ENCODE data around the gene TXNRD2.
"Not testable (repeated sequence)": the region's sequence is repeated elsewhere in the genome, so short reads cannot be mapped to it uniquely, and the experiment has no call there.

TXNRD2 gene

GRCh38 chr22:19927696-19928095, 13.9 kb downstream of the TXNRD2 start:
- Histone ChIP-seq H3K18ac (ENCODE audit: low read length) (no peak overlapping the region), H2BK5ac (ENCODE audit: low read length) (no peak overlapping the region), H2AK5ac (ENCODE audit: low read depth, low read length) (no peak overlapping the region), H3K27me3 (ENCODE audit: control insufficient read depth in 3 of 3, insufficient read depth in 3 of 3, low read depth in 1 of 3, low read length in 3 of 3) (peaks cover 0 to 6% (median 0%) of the 10 kb centered on the region in 3 experiments), H3K4me1 (ENCODE audit: control insufficient read depth in 2 of 2, insufficient read depth in 1 of 2, low read depth in 1 of 2, low read length in 2 of 2) (no peaks in the 10 kb centered on the region), H3K4ac (ENCODE audit: low read length) (no peak overlapping the region), H3K14ac (ENCODE audit: low read length) (no peak overlapping the region), H3K9me3 (replicated peaks in 1 of 2; ENCODE audit: control insufficient read depth in 2 of 2, insufficient read depth in 1 of 2, low read depth in 1 of 2, low read length in 2 of 2) (no peaks in the 10 kb centered on the region), H2BK120ac (ENCODE audit: low read depth, low read length) (no peak overlapping the region), H2AFZ (ENCODE audit: low read length) (no peak overlapping the region), H3K23ac (ENCODE audit: low read depth, low read length, poor library complexity) (no peak overlapping the region), H3K36me3 (replicated peaks in 1 of 2; ENCODE audit: control insufficient read depth in 2 of 2, insufficient read depth in 2 of 2, low read length in 2 of 2) (no peaks in the 10 kb centered on the region), H4K8ac (ENCODE audit: low read depth, low read length) (no peak overlapping the region), H3K79me1 (ENCODE audit: low read depth, low read length) (no peaks in the 10 kb centered on the region), H3K4me3 (ENCODE audit: low read length in 2 of 2) (no peak overlapping the region), H2BK15ac (ENCODE audit: low read length) (no peak overlapping the region), H2BK12ac (ENCODE audit: low read length) (no peak overlapping the region), H3K9ac (ENCODE audit: low read depth, low read length, poor library complexity) (no peak overlapping the region), H3K4me2 (ENCODE audit: insufficient read depth, low read length, poor library complexity, severe bottlenecking) (no peak overlapping the region), H3K27ac (replicated peaks; ENCODE audit: low read length) (no peak overlapping the region), H4K91ac (ENCODE audit: low read depth, low read length, poor library complexity) (no peak overlapping the region)
- WGBS, 2 donors (ENCODE audit: extremely low coverage in 2 of 2, insufficient read length in 2 of 2, insufficient replicate concordance in 1 of 2) = no CpG with 5 or more reads among the region's 7 CpGs
- DNase-seq (ENCODE audit: low spot score) = no peak

DNA sequence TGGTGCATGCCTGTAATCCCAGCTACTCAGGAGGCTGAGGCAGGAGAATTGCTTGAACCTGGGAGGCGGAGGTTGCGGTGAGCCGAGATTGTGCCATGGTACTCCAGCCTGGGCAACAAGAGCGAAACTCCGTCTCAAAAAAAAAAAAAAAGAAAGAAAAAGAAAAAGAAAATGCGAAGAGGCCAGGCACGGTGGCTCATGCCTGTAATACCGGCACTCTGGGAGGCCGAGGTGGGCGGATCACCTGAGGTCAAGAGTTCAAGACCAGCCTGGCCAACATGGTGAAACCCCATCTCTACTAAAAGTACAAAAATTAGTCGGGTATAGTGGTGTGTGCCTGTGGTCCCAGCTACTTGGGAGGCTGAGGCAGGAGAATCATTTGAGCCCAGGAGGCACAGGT, 15.6 kb downstream of the TXNRD2 start:
- H2BK120ac ChIP-seq (ENCODE audit: low read depth, low read length); H2AK5ac ChIP-seq (ENCODE audit: low read depth, low read length); H3K36me3 ChIP-seq (replicated peaks in 1 of 2; ENCODE audit: control insufficient read depth in 2 of 2, insufficient read depth in 2 of 2, low read length in 2 of 2); H3K18ac ChIP-seq (ENCODE audit: low read length); DNase-seq (ENCODE audit: low spot score); H3K14ac ChIP-seq (ENCODE audit: low read length); H2BK12ac ChIP-seq (ENCODE audit: low read length); H2BK15ac ChIP-seq (ENCODE audit: low read length); H2BK5ac ChIP-seq (ENCODE audit: low read length); H3K23ac ChIP-seq (ENCODE audit: low read depth, low read length, poor library complexity); H3K9me3 ChIP-seq (replicated peaks in 1 of 2; ENCODE audit: control insufficient read depth in 2 of 2, insufficient read depth in 1 of 2, low read depth in 1 of 2, low read length in 2 of 2); H3K27ac ChIP-seq (replicated peaks; ENCODE audit: low read length); H3K4me1 ChIP-seq (ENCODE audit: control insufficient read depth in 2 of 2, insufficient read depth in 1 of 2, low read depth in 1 of 2, low read length in 2 of 2); H3K4ac ChIP-seq (ENCODE audit: low read length); H3K9ac ChIP-seq (ENCODE audit: low read depth, low read length, poor library complexity); H4K91ac ChIP-seq (ENCODE audit: low read depth, low read length, poor library complexity); H3K4me2 ChIP-seq (ENCODE audit: insufficient read depth, low read length, poor library complexity, severe bottlenecking); H2AFZ ChIP-seq (ENCODE audit: low read length); H3K4me3 ChIP-seq (ENCODE audit: low read length in 2 of 2); H3K79me1 ChIP-seq (ENCODE audit: low read depth, low read length); H4K8ac ChIP-seq (ENCODE audit: low read depth, low read length): not testable (repeated sequence)
- no CpG with 5 or more reads among the region's 11 CpGs for WGBS, 2 donors (ENCODE audit: extremely low coverage in 2 of 2, insufficient read length in 2 of 2, insufficient replicate concordance in 1 of 2)
- peaks cover 0 to 17% (median 0%) of the 10 kb centered on the region in 3 experiments for H3K27me3 ChIP-seq (ENCODE audit: control insufficient read depth in 3 of 3, insufficient read depth in 3 of 3, low read depth in 1 of 3, low read length in 3 of 3)

GRCh38 chr22:19923914-19924513, 17.6 kb downstream of the TXNRD2 start:
- H4K91ac ChIP-seq (ENCODE audit: low read depth, low read length, poor library complexity) = no peak overlapping the region
- WGBS, 2 donors (ENCODE audit: extremely low coverage in 2 of 2, insufficient read length in 2 of 2, insufficient replicate concordance in 1 of 2) = no CpG with 5 or more reads among the region's 12 CpGs
- no peak for DNase-seq (ENCODE audit: low spot score)

GRCh38 chr22:19921544-19922081, 20.0 kb downstream of the TXNRD2 start:
- Histone ChIP-seq H2BK5ac (ENCODE audit: low read length) (no peak overlapping the region), H3K4me1 (ENCODE audit: control insufficient read depth in 2 of 2, insufficient read depth in 1 of 2, low read depth in 1 of 2, low read length in 2 of 2) (no peaks in the 10 kb centered on the region), H3K14ac (ENCODE audit: low read length) (no peak overlapping the region), H2BK12ac (ENCODE audit: low read length) (no peak overlapping the region), H3K4ac (ENCODE audit: low read length) (no peak overlapping the region), H3K27ac (replicated peaks; ENCODE audit: low read length) (no peak overlapping the region), H3K27me3 (ENCODE audit: control insufficient read depth in 3 of 3, insufficient read depth in 3 of 3, low read depth in 1 of 3, low read length in 3 of 3) (peaks cover 0 to 36% (median 2%) of the 10 kb centered on the region in 3 experiments), H3K36me3 (replicated peaks in 1 of 2; ENCODE audit: control insufficient read depth in 2 of 2, insufficient read depth in 2 of 2, low read length in 2 of 2) (no peaks in the 10 kb centered on the region), H3K18ac (ENCODE audit: low read length) (no peak overlapping the region), H3K9me3 (replicated peaks in 1 of 2; ENCODE audit: control insufficient read depth in 2 of 2, insufficient read depth in 1 of 2, low read depth in 1 of 2, low read length in 2 of 2) (no peaks in the 10 kb centered on the region), H3K9ac (ENCODE audit: low read depth, low read length, poor library complexity) (no peak overlapping the region), H3K4me3 (ENCODE audit: low read length in 2 of 2) (no peak overlapping the region), H4K91ac (ENCODE audit: low read depth, low read length, poor library complexity) (no peak overlapping the region), H2BK120ac (ENCODE audit: low read depth, low read length) (no peak overlapping the region), H2BK15ac (ENCODE audit: low read length) (no peak overlapping the region), H2AFZ (ENCODE audit: low read length) (no peak overlapping the region), H3K4me2 (ENCODE audit: insufficient read depth, low read length, poor library complexity, severe bottlenecking) (no peak overlapping the region), H3K79me1 (ENCODE audit: low read depth, low read length) (no peaks in the 10 kb centered on the region), H3K23ac (ENCODE audit: low read depth, low read length, poor library complexity) (no peak overlapping the region), H4K8ac (ENCODE audit: low read depth, low read length) (no peak overlapping the region), H2AK5ac (ENCODE audit: low read depth, low read length) (no peak overlapping the region)
- no CpG with 5 or more reads among the region's 3 CpGs for WGBS, 2 donors (ENCODE audit: extremely low coverage in 2 of 2, insufficient read length in 2 of 2, insufficient replicate concordance in 1 of 2)
- no peak for DNase-seq (ENCODE audit: low spot score)

More at GRCh38 chr22:19923914-19924513, 17.6 kb downstream of the TXNRD2 start:
- Histone ChIP-seq H3K4me2 (ENCODE audit: insufficient read depth, low read length, poor library complexity, severe bottlenecking) (no peak overlapping the region), H2AFZ (ENCODE audit: low read length) (no peak overlapping the region), H2BK120ac (ENCODE audit: low read depth, low read length) (no peak overlapping the region), H3K9ac (ENCODE audit: low read depth, low read length, poor library complexity) (no peak overlapping the region), H3K14ac (ENCODE audit: low read length) (no peak overlapping the region), H3K4me1 (ENCODE audit: control insufficient read depth in 2 of 2, insufficient read depth in 1 of 2, low read depth in 1 of 2, low read length in 2 of 2) (no peaks in the 10 kb centered on the region), H3K27ac (replicated peaks; ENCODE audit: low read length) (no peak overlapping the region), H2AK5ac (ENCODE audit: low read depth, low read length) (no peak overlapping the region), H3K9me3 (replicated peaks in 1 of 2; ENCODE audit: control insufficient read depth in 2 of 2, insufficient read depth in 1 of 2, low read depth in 1 of 2, low read length in 2 of 2) (no peaks in the 10 kb centered on the region), H4K8ac (ENCODE audit: low read depth, low read length) (peak overlapping the region; percentile 96), H3K27me3 (ENCODE audit: control insufficient read depth in 3 of 3, insufficient read depth in 3 of 3, low read depth in 1 of 3, low read length in 3 of 3) (peaks cover 0 to 19% (median 0%) of the 10 kb centered on the region in 3 experiments), H2BK15ac (ENCODE audit: low read length) (no peak overlapping the region), H2BK5ac (ENCODE audit: low read length) (no peak overlapping the region), H2BK12ac (ENCODE audit: low read length) (no peak overlapping the region), H3K18ac (ENCODE audit: low read length) (no peak overlapping the region), H3K36me3 (replicated peaks in 1 of 2; ENCODE audit: control insufficient read depth in 2 of 2, insufficient read depth in 2 of 2, low read length in 2 of 2) (no peaks in the 10 kb centered on the region), H3K4ac (ENCODE audit: low read length) (no peak overlapping the region), H3K79me1 (ENCODE audit: low read depth, low read length) (no peaks in the 10 kb centered on the region), H3K4me3 (ENCODE audit: low read length in 2 of 2) (no peak overlapping the region), H3K23ac (ENCODE audit: low read depth, low read length, poor library complexity) (no peak overlapping the region)

All from neuronal stem cell (in vitro differentiated cells).